Measurements from ENCODE around the gene SH2D1A. TPM values are rescaled to one million over a fixed set of nuclear protein-coding genes. Genes with fewer than 3 reads are reported as not detected.

The SH2D1A gene
- total and polyA plus RNA-seq, 2 of the 13 experiments (the other 11 are each of a cell fraction or from before 2014, with no cell fraction given): not detected

- FAIRE-seq: no peak
- Histone ChIP-seq H3K4me1 (ENCODE audit: insufficient read depth, low read length) (no peaks in the 10 kb centered on the region), H4K20me1 (ENCODE audit: insufficient read depth, low read length) (no peaks in the 10 kb centered on the region), H2AFZ (ENCODE audit: low read length) (no peak overlapping the region), H3K27me3 (ENCODE audit: control insufficient read depth in 1 of 2, insufficient read depth in 2 of 2, low read length in 2 of 2) (no peaks in the 10 kb centered on the region), H3K4me2 (ENCODE audit: low read depth, low read length) (no peak overlapping the region), H3K79me2 (ENCODE audit: insufficient read depth, low read length) (no peaks in the 10 kb centered on the region), H3K27ac (ENCODE audit: extremely low read length, insufficient read depth, low read length) (no peak overlapping the region), H3K36me3 (replicated peaks in 1 of 2; ENCODE audit: control insufficient read depth in 1 of 2, insufficient read depth in 2 of 2, low read length in 2 of 2) (no peaks in the 10 kb centered on the region), H3K9ac (ENCODE audit: insufficient read depth, low read depth, low read length) (no peak overlapping the region), H3K4me3 (replicated peaks in 1 of 3; ENCODE audit: insufficient read depth in 1 of 3, low read depth in 2 of 3, low read length in 3 of 3) (no peak overlapping the region), H3K9me3 (ENCODE audit: low read length) (no peaks in the 10 kb centered on the region)
- no peak for DNase-seq (ENCODE audit: low spot score)
- whole genome bisulfite sequencing (ENCODE audit: low lambda C conversion rate): 38% methylated on average over 4 of the region's 5 CpGs
- TF ChIP-seq ZSCAN9 (CRISPR knock-in tag; IDR thresholded peaks at IDR 0.05; ENCODE audit: borderline replicate concordance) (no peak), ZFP91 (CRISPR knock-in tag; IDR thresholded peaks at IDR 0.05; ENCODE audit: borderline replicate concordance) (no peak), GABPA (IDR thresholded peaks at IDR 0.05; ENCODE audit: low read depth, low read length) (no peak), GABPA (CRISPR knock-in tag; IDR thresholded peaks at IDR 0.05; ENCODE audit: low read depth) (no peak), PRDM15 (CRISPR knock-in tag; IDR thresholded peaks at IDR 0.05) (no peak)
- CTCF ChIA-PET (ENCODE audit: low intra/inter-chr PET ratio, low total read pairs): no interaction called here
- POLR2A ChIA-PET: no interaction called here
- no peak for ATAC-seq
- BruUV-seq (replicated peaks): no TSS peak
- intact Hi-C loops (cut with micrococcal nuclease; ENCODE audit: unreplicated experiment) (no loop called here), in situ Hi-C loops (cut with HindIII; ENCODE audit: extremely low pct_ligation_motif_present, low pct_unique_long_range_greater_than_20kb) (no loop called here)
Measured at GRCh38 chrX:124347242-124347641, 879 bp downstream of the SH2D1A start.

All from HepG2 (cell line).